HG03139 (cell line): ENCODE data around the gene ATRNL1.
"Not testable (repeated sequence)": the region's sequence is repeated elsewhere in the genome, so short reads cannot be mapped to it uniquely, and the experiment has no call there.

Experiments
- ATAC-seq: cut with Tn5 transposase; IDR thresholded peaks from one replicate; pipeline ENCODE4 v1.9.1; 2021; ENCODE audit not compliant: unreplicated experiment

Gene ATRNL1

DNA sequence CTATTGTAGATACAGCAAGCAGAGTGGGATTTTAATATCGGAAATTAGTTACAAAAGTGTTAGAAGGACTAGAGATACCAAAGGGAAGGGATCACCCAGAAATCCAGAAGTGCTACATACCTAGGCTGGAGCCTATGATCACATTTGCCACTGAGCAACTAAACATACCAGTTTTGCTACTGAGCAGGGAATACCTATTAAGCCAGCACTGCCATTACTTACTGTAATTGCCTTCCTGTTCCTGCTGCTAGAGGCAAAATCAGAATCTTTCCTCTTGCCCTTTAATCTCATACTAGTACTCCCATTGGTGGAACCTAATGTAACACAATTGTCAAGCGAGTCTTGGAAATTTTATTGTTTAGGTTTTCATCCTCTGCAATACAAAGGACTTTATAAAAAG is 121.7 kb downstream of the ATRNL1 start:
- ATAC-seq: no peak

DNA sequence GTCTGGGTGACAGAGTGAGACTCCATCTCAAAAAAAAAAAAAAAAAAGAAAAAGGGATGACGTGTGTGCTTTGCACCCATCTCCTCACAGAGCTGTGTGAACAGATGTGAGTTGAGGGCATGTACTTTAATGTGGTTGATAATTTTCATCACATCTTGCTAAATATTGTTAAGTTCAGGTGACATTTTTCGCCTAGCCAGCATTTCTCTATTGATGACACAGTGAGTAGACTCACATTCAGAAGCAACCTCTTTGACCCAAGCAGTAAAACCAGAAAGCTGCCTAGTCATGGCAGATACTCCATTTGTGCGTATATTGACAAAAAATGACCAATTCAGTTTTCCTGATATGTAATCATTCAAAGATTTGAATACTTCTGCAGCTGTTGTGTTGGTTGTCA is 126.0 kb downstream of the ATRNL1 start:
- no peak for ATAC-seq

DNA sequence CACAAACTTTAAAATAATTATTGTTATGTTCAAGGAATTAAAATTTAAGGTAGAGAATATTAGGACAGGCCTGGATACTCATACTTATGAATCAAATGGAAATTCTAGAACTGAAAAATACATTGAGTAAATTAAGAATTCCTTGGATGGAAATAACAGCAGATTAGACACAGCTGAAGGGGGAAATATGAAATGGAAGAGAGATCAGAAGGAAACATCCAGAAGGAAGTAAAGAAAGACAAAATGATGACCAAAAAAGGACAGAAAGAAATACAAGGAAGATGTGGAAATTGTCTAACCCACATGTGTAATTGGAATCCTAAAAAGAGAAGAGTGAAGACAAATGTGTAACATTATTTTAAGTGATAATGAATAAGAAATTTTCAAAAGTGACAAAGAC is 128.9 kb downstream of the ATRNL1 start:
- no peak for ATAC-seq

DNA sequence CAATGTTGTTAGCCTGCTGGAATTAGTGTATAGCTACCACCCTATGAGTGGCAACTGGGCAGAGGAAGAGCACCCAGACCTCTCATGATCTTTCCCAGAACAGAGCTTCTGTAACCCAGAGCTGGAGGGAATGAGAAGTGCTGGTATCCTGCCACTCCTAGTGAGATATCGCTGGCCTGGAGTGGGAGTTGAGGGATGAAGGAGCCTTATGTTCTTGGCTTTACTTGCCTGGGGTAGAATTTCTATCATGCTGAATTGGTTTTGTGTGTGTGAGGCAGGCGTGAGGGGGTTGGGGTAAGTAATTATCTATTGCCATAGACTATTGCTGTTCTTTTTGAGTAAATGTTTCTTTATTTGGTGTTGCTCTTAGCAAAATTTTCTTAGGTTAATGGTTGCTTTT is 146.6 kb downstream of the ATRNL1 start:
- no peak for ATAC-seq

DNA sequence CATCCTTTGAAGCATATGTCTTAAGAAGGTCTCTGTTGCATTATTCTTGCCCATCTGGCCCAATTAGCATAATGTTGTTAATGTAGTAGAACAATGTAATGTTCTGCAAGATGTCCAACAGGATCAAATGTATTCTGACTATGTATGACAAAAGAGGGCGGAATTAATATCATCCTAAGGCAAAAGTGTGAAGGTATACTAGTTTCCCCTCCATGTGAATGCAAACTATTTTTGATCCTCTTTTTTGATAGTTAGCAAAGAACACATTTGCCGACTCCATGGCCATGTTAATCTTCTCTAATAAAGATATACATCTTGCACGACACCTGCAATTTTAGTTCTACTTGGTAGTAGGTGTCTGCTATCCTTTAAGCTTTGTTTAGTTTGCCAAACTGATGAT is 157.6 kb downstream of the ATRNL1 start:
- ATAC-seq: no peak

DNA sequence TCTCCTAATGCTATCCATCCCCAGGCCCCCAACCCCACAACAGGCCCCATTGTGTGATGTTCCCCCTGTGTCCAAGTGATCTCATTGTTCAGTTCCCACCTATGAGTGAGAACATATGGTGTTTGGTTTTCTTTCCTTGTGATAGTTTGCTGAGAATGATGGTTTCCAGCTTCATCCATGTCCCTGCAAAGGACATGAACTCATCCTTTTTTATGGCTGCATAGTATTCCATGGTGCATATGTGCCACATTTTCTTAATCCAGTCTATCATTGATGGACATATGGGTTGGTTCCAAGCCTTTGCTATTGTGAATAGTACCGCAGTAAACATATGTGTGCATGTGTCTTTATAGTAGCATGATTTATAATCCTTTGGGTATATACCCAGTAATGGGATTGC is 160.6 kb downstream of the ATRNL1 start:
- ATAC-seq: not testable (repeated sequence)

DNA sequence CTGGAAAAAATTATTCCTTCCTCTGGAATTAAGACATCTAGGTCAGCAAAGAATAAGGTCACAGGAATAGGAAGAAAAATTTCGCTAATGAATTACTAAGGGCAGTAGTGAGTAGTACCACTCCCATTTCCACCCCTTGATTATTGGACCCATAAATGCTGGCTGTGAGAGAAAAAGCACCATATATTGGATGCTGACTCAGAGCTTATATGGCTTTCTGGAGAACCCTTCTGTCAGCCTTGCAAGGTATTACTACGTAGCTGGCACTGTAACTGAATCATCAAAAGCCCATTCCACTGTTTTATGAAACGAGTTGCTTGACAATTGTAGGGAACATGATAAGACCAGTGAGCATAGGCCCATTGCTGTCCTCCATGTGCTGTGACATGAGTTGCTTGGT is 179.3 kb downstream of the ATRNL1 start:
- no peak for ATAC-seq

DNA sequence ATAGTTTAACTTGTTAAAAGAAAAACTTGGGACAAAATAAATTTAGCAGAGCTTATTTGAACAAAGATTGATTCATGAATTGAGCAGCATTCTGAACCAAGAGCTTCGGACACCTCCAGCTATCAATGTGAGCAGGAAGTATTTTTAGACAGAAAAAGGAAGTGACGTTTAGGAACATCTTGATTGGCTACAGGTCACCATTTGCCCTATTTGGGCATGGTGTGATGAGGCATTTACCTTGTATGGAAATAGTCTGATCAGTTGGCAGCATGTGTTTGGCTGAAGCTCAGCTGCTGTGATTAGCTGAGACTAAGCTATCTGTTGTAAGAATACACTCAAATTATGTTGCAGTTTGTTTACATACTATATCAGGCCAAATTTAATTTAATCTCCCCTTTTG is 185.1 kb downstream of the ATRNL1 start:
- ATAC-seq: no peak

DNA sequence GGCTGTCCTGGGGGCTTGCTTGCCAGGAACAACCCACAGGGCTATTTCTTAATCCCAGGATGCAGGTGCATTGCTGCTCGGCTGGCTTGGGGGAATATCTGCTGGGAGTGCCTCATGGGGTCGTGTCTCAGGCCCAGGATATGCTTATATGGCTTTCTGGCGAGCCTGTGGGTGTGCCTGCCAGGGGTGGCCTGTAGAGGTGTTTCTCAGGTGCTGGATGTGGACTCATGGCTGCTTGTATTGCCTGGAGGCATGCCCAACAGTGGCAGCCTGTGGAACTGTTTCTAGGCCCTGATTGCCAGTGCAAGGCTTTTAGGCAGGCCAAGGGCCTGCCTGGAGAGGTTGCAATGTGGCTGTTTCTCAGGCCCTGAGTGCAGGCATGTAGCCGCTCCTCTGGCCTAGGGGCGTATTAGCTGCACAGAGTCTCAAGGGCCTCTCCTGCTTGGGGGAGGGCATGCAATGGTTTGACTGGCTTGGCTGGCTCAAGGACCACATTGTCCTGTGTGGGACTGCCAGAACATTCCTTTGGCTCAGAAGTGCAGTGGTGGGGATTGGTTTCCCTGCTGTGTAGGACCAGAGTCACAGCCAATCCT is 202.1 kb downstream of the ATRNL1 start:
- ATAC-seq: no peak

DNA sequence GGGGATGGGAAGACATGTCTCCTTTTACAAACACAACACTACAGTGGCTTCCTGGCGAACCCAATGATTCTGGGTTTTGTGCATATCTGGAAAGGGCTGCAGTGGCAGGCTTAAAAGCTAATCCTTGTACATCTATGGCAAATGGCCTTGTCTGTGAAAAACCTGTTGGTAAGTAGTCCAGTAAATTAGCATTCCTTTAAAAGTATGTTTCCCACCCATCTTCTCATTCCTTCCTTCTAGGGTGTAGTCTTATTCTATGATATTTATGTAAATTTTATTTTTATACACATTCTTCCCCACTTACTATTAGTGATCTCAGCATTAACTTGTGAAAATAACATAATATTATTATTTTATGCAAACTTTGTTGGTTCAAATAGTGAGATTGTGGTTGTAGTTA is 206.9 kb downstream of the ATRNL1 start:
- no peak for ATAC-seq

DNA sequence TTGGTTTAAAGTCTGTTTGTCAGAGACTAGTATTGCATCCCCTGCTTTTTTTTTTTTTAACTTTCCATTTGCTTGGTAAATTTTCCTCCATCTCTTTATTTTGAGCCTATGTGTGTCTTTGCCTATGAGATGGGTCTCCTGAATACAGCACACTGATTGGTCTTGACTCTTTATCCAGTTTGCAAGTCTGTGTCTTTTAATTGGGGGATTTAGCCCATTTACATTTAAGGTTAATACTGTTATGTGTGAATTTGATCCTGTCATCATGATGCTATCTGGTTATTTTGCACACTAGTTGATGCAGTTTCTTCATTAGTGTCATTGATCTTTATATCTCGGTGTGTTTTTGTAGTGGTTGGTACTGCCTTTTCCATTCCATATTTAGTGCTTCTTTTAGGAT is 226.5 kb downstream of the ATRNL1 start:
- ATAC-seq: not testable (repeated sequence)

DNA sequence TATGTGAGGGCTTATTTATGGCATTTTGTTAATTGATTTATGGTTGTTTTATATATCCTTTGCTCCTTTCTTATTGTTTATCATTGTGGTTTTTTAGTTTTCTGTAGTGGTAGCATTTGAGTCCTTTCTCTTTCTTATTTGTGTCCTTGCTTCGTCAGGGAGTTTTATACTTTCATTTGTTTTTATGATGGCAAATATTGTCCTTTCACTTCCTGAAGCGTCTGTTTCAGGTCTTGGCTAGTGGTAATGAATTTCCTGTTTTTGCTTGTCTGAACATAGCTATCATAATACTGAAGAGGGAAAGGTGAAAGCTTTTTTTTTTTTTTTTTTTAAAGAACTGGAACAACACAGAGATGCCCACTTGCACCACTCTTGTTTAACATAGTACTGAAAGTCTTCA is 228.2 kb downstream of the ATRNL1 start:
- no peak for ATAC-seq

DNA sequence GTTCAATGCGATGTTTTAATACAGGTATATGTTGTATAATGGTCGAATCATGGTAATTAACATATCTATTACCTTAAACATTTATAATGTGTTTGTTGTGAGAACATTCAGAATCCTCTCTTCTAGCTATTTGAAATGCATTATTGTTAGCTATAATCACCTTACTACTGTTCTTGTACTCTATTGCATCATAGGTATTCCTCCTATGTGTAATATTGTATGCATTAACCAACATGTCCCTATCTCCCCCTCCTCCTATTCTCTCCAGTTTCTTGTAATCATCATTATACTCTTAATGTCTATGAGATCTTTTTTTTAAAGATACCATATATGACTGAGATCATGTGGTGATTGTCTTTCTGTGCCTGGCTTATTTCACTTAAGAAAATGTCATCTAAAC is 235.2 kb downstream of the ATRNL1 start:
- no peak for ATAC-seq

DNA sequence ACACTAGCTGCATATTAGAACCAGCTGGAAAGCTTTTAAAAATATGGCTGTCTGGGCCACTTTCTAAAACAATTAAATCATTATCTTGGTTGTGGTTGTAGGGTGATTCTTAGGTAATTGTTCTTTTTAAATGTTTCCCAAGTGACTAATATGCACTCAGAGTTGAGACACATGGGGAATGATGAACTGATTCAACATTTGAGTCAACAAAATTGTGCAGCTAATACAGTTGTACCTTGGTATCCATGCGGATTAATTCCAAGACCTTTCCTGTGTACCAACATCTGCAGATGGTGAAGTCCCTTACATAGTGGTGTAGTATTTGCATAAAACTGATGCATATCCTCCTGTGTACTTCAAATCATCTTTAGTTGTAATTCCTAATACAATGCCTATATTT is 242.2 kb downstream of the ATRNL1 start:
- no peak for ATAC-seq

DNA sequence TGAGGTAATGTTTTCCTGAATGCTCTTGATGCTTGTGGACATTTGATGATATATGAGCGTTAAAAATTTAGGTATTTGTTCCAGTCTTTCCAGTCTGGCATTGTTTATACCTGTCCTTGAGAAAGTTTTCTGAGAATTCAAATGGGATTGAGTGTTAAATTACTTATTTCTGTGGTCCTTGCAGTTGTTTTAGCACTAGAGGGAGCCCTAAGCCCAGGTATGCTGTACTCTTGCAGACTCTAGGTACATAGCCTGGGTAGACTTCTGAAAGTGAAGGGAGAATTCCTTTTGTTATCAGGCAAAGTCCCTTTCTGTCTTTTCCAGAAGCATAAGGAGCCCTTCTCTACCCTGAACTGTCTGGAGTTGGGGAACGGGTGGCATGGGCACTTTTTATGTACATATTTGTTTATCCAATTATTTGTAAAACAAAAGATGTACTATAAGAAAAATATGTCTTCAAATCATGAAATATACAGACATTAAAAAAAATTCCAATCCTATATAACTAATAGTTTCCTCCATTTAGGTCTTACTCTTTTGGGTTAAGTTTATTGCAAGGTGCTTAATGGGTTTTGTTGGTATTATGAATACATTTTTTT is 262.1 kb downstream of the ATRNL1 start:
- peak; percentile 84 for ATAC-seq

DNA sequence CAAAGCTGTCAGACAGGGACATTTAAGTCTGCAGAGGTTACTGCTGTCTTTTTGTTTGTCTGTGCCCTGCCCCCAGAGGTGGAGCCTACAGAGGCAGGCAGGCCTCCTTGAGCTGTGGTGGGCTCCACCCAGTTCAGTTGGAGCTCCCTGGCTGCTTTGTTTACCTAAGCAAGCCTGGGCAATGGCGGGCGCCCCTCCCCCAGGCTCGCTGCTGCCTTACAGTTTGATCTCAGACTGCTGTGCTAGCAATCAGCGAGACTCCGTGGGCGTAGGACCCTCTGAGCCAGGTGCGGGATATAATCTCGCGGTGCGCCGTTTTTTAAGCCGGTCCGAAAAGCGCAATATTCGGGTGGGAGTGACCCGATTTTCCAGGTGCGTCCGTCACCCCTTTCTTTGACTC is 274.8 kb downstream of the ATRNL1 start:
- not testable (repeated sequence) for ATAC-seq

DNA sequence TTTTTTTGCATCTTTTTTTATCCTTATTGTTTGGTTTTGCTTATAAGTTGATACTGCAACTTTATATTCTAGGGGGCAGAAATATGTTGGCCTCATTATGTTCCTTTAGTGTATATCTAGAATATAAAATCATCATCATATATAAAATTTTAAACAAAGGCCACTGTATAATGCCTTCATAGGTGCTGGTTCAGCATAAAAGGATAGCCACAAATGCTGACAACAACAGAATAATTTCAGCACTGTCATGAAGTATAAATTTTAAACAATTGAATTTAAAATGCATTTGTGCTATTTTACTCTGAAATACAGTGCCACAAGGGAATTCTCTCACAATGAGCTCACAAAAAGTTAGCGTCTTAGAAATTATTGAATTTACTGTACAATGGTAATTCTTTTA is 285.9 kb downstream of the ATRNL1 start:
- ATAC-seq: no peak

DNA sequence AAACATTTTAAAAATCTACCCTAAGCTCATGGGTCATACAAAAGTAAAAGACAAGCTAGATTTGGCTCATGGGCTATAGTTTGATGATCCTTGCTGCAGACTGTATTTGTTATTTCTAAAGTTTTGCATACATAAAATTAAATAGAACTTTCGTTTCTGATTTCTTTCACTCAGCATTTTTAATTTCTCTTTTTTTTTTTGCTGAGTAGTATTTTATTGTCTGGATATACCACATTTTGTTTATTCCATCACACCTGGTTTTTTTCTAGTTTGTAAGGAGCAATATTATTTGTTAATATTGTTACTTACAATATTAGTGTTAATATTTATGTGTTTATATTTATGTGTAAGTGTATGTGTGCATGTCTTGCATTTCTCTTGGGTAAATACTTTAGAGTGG is 291.5 kb downstream of the ATRNL1 start:
- ATAC-seq: no peak

DNA sequence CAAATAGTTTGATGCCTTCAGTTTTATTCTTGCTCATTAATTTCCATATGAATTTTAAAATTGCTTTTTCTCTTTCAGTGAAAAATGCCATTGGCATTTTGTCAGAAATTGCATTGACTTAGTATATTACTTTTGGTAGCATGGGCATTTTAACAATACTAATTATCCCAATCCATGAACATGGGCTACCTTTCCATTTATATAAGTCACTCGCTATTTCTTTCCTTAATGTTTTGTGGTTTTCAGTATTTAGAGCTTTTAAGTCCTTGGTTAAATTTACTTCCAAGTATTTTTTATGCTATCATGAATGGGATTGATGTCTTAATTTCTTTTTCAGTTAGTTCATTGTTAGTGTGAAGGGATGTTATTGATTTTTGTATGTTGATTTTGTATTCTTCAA is 297.4 kb downstream of the ATRNL1 start:
- no peak for ATAC-seq

DNA sequence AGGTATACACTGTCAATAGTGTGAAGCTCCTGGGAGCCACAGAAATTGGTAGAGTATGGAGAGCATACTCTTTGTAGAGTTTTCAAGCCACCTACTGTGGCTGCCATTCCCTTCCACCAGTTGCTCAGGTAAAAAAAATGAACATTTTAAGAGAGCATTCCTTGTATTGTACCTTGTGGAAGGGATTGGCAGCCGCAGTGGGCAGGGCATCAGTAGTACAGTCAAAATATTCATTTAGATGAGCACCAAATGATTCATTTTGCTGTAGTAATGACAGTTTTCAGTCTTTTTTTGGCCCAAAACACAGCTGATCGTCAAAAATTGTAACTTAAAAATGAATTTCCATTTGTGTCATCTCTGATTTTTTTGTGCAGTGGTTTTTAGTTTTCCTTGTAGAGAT is 304.9 kb downstream of the ATRNL1 start:
- ATAC-seq: no peak

DNA sequence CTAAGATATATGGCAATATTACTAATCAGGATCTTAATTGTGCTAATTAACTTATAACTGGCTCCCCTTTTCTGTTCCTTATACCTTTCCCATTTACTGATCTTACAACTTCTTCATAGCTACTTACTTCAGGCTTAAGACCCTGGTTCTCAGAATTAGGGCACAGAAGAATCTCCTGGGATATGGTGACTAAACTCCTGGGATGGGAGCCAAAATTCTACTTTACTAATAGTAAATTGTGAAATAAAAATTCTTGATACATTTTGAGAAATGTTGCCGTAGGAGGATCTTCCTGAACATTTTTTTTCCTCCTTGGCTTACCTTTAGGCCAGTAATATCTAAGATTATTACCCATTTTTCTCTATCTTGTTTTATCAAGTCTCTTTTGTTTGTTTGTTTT is 309.5 kb downstream of the ATRNL1 start:
- no peak for ATAC-seq

DNA sequence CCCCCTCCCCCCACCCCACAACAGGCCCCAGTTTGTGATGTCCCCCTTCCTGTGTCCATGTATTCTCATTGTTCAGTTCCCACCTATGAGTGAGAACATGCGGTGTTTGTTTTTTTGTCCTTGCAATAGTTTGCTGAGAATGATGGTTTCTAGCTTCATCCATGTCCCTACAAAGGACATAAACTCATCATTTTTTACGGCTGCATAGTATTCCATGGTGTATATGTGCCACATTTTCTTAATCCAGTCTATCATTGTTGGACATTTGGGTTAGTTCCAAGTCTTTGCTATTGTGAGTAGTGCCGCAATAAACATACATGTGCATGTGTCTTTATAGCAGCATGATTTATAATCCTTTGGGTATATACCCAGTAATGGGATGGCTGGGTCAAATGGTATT is 312.7 kb downstream of the ATRNL1 start:
- ATAC-seq: not testable (repeated sequence)

DNA sequence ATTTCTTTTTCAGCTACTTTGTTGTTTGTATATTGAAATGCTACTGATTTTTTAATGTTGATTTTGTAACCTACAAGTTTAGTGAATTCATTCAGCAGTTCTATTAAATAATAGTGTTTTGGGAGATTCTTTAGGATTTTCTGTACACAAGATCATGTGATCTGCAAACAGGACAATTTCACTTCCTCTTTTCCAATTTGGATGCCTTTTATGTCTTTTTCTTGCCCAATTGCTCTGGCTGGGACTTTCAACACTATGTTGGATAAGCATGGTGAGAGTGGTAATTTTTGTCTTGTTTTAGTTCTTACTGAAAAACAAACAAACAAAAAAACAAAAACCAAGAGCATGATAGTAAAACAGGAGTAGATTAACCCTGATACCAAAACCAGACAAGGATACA is 316.2 kb downstream of the ATRNL1 start:
- ATAC-seq: no peak
